H9 (cell line): ENCODE measurements around the gene VGLL2. TPM values are rescaled to one million over a fixed set of nuclear protein-coding genes. Genes with fewer than 3 reads are reported as not detected.

Experiments used
- DNase-seq: peaks from one replicate; pipeline ENCODE4 v3.0.0-alpha.2; 2017
- H2AFZ ChIP-seq: one replicate; pipeline ENCODE4 v1.6.1; 2013; ENCODE audit warnings: mild to moderate bottlenecking, low read length, control low read depth, moderate library complexity
- H2AK5ac ChIP-seq: 2 replicates; pipeline ENCODE4 v1.6.1; 2013; ENCODE audit warnings: low read length, control low read depth, mixed read lengths; ENCODE audit not compliant: insufficient read length
- H2BK120ac ChIP-seq: one replicate; pipeline ENCODE4 v1.6.1; 2013; ENCODE audit warnings: low read depth, mild to moderate bottlenecking, low read length, control low read depth, inconsistent platforms; ENCODE audit not compliant: poor library complexity, severe bottlenecking
- H2BK12ac ChIP-seq: 2 replicates; pipeline ENCODE4 v1.6.1; 2013; ENCODE audit warnings: low read length, control low read depth, mixed read lengths, low read depth; ENCODE audit not compliant: insufficient read length
- H2BK15ac ChIP-seq: 2 replicates; pipeline ENCODE4 v1.6.1; 2013; ENCODE audit warnings: low read depth, low read length, control low read depth
- H2BK20ac ChIP-seq: one replicate; pipeline ENCODE4 v1.6.1; 2013; ENCODE audit warnings: low read depth, mild to moderate bottlenecking, low read length, control low read depth, inconsistent platforms; ENCODE audit not compliant: poor library complexity, severe bottlenecking
- H2BK5ac ChIP-seq: 2 replicates; pipeline ENCODE4 v1.6.1; 2013; ENCODE audit warnings: low read length, control low read depth, mixed read lengths; ENCODE audit not compliant: insufficient read length
- H3K14ac ChIP-seq: 2 replicates; pipeline ENCODE4 v1.6.1; 2013; ENCODE audit warnings: low read length, control low read depth; ENCODE audit not compliant: insufficient read depth
- H3K18ac ChIP-seq: 2 replicates; pipeline ENCODE4 v1.6.1; 2013; ENCODE audit warnings: low read depth, mild to moderate bottlenecking, mixed read lengths, low read length, control low read depth; ENCODE audit not compliant: insufficient read length
- H3K23ac ChIP-seq: 2 replicates; pipeline ENCODE4 v1.6.1; 2013; ENCODE audit warnings: low read length, control low read depth, mixed read lengths, low read depth; ENCODE audit not compliant: insufficient read length
- H3K23me2 ChIP-seq: 2 replicates; pipeline ENCODE4 v1.6.1; 2013; ENCODE audit warnings: low read depth, mild to moderate bottlenecking, mixed read lengths, low read length, control low read depth; ENCODE audit not compliant: insufficient read length, poor library complexity, severe bottlenecking
- H3K27ac ChIP-seq: 2 replicates; pipeline ENCODE4 v1.5.1; 2013; ENCODE audit warnings: low read length, control low read depth, mixed read lengths, low read depth; ENCODE audit not compliant: insufficient read length
- H3K27me3 ChIP-seq: 2 replicates; pipeline ENCODE4 v1.6.1; 2013; ENCODE audit warnings: low read length, control low read depth, inconsistent platforms; ENCODE audit not compliant: insufficient read depth
- H3K4ac ChIP-seq: 2 replicates; pipeline ENCODE4 v1.6.1; 2013; ENCODE audit warnings: low read depth, mild to moderate bottlenecking, control low read depth, inconsistent platforms, low read length, moderate library complexity
- H3K4me1 ChIP-seq: 2 replicates; pipeline ENCODE4 v1.6.1; 2013; ENCODE audit warnings: low read length, control low read depth, inconsistent platforms; ENCODE audit not compliant: insufficient read depth
- H3K4me2 ChIP-seq: 2 replicates; pipeline ENCODE4 v1.6.1; 2013; ENCODE audit warnings: low read length, control low read depth, mixed read lengths; ENCODE audit not compliant: insufficient read length, insufficient read depth
- H3K56ac ChIP-seq: 2 replicates; pipeline ENCODE4 v1.6.1; 2013; ENCODE audit warnings: low read depth, mild to moderate bottlenecking, mixed read lengths, low read length, control low read depth; ENCODE audit not compliant: insufficient read length
- H3K79me1 ChIP-seq: 2 replicates; pipeline ENCODE4 v1.6.1; 2013; ENCODE audit warnings: low read depth, mild to moderate bottlenecking, moderate library complexity, low read length, control low read depth, inconsistent platforms; ENCODE audit not compliant: insufficient read depth, poor library complexity, severe bottlenecking
- H3K79me2 ChIP-seq: 2 replicates; pipeline ENCODE4 v1.6.1; 2013; ENCODE audit warnings: low read length, control low read depth, inconsistent platforms; ENCODE audit not compliant: insufficient read depth
- H3K9ac ChIP-seq: 2 replicates; pipeline ENCODE4 v1.6.1; 2013; ENCODE audit warnings: low read length, control low read depth, mixed read lengths; ENCODE audit not compliant: insufficient read length; ENCODE audit errors: extremely low read depth
- H3K9me3 ChIP-seq: one replicate; pipeline ENCODE4 v1.6.1; 2013; ENCODE audit warnings: low read depth, low read length, inconsistent platforms; ENCODE audit not compliant: control insufficient read depth
- H3T11ph ChIP-seq: one replicate; pipeline ENCODE4 v1.6.1; 2013; ENCODE audit warnings: mild to moderate bottlenecking, low read length, control low read depth, inconsistent platforms
- H4K20me1 ChIP-seq: one replicate; pipeline ENCODE4 v1.6.1; 2013; ENCODE audit not compliant: control insufficient read depth, insufficient read length, insufficient read depth
- H4K5ac ChIP-seq: 2 replicates; pipeline ENCODE4 v1.6.1; 2013; ENCODE audit warnings: low read depth, mild to moderate bottlenecking, mixed read lengths, low read length, control low read depth; ENCODE audit not compliant: insufficient read length
- H4K8ac ChIP-seq: replicated peaks from 2 replicates; pipeline ENCODE4 v1.6.1; 2013; ENCODE audit warnings: low read length, control low read depth, mixed read lengths, low read depth; ENCODE audit not compliant: insufficient read length
- H4K91ac ChIP-seq: 2 replicates; pipeline ENCODE4 v1.6.1; 2013; ENCODE audit warnings: low read depth, mild to moderate bottlenecking, moderate library complexity, mixed read lengths, low read length, control low read depth; ENCODE audit not compliant: insufficient read length
- H3K27ac Mint-ChIP-seq, 3 experiments: 2 replicates in 2 of 3; 3 replicates in 1 of 3; pipeline ENCODE4 v1.8.0; 2020 to 2021; ENCODE audit warnings: mixed read lengths in 3 of 3, mild to moderate bottlenecking in 1 of 3, moderate library complexity in 1 of 3
- H3K27me3 Mint-ChIP-seq: 2 replicates; pipeline ENCODE4 v1.8.0; 2021; ENCODE audit warnings: low read depth, mild to moderate bottlenecking, moderate library complexity, mixed read lengths
- H3K36me3 Mint-ChIP-seq, 3 experiments: 2 replicates in 2 of 3; 3 replicates in 1 of 3; pipeline ENCODE4 v1.8.0; 2020 to 2021; ENCODE audit warnings: low read depth in 3 of 3, mixed read lengths in 3 of 3; ENCODE audit not compliant: insufficient read depth in 1 of 3
- H3K4me1 Mint-ChIP-seq, 2 experiments: 2 replicates each; pipeline ENCODE4 v1.8.0; 2020; ENCODE audit warnings: mixed read lengths in 2 of 2
- H3K4me3 Mint-ChIP-seq, 2 experiments: 2 replicates in 1 of 2; 3 replicates in 1 of 2; pipeline ENCODE4 v1.8.0; 2020 to 2021; ENCODE audit warnings: mild to moderate bottlenecking in 2 of 2, mixed read lengths in 2 of 2, moderate library complexity in 1 of 2
- H3K9me3 Mint-ChIP-seq, 2 experiments: 2 replicates in 1 of 2; 3 replicates in 1 of 2; pipeline ENCODE4 v1.8.0; 2020; ENCODE audit warnings: mild to moderate bottlenecking in 2 of 2, mixed read lengths in 2 of 2, moderate library complexity in 1 of 2
- WGBS: extraction: QIAGEN DNeasy Blood & Tissue Kit; methylation state at CpG from one replicate; pipeline ENCODE4 v1.1.7; 2013; ENCODE audit warnings: missing lambda C conversion rate, low lambda C conversion rate, mixed read lengths; ENCODE audit not compliant: insufficient read length; ENCODE audit errors: extremely low coverage; 5-methylcytosine and 5-hydroxymethylcytosine counted together
- total RNA-seq: library from RNA; stranded (reverse); gene quantifications from 2 replicates; pipeline ENCODE4 v1.2.1, GENCODE V29; 2021
- TF ChIP-seq, protein P1 (sequence below): fragments of 200-600 bp; sonication (generic); conservative IDR thresholded peaks from 3 replicates; pipeline ENCODE4 v1.8.0; 2021; ENCODE audit warnings: antibody characterized with exemption, mild to moderate bottlenecking

VGLL2 gene
- total RNA-seq, 1 experiment from 2014 or later = not detected

DNA sequence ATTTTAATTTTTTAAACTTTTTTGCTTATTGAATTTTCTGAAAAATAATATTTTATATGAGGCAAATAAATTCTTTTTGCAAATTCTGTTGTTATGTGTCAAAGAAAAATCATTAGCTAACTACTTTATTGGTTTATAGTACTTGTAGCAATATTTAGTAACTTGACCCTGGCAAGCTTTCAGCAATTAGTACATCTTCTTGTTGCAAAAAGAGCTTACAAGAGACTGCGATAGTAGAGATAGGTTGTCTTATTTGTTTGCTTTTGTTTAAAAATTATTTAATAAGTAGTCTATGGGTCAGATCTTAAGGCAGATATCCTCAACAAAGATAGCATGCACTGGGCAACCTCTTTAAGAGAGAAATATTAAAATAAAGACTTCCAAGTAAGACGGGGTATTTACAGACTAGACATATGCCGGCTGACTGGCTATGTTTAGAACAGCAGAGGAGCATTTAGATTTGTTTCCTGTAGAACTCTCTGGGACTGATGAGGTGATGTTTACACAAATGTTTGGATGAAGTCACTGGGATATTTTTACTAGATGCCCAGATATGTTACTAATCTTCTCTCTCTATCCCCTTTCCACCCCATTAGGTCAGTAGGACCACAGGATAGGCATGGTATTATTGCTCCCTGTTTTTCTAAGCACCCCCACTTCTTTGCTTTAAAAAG is 25.0 kb downstream of the VGLL2 start:
- TF ChIP-seq, protein P1, sequence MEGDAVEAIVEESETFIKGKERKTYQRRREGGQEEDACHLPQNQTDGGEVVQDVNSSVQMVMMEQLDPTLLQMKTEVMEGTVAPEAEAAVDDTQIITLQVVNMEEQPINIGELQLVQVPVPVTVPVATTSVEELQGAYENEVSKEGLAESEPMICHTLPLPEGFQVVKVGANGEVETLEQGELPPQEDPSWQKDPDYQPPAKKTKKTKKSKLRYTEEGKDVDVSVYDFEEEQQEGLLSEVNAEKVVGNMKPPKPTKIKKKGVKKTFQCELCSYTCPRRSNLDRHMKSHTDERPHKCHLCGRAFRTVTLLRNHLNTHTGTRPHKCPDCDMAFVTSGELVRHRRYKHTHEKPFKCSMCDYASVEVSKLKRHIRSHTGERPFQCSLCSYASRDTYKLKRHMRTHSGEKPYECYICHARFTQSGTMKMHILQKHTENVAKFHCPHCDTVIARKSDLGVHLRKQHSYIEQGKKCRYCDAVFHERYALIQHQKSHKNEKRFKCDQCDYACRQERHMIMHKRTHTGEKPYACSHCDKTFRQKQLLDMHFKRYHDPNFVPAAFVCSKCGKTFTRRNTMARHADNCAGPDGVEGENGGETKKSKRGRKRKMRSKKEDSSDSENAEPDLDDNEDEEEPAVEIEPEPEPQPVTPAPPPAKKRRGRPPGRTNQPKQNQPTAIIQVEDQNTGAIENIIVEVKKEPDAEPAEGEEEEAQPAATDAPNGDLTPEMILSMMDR = no peak
- Histone ChIP-seq H3K9me3 (no peaks in the 10 kb centered on the region), H2AFZ (no peak overlapping the region), H3K4me2 (no peak overlapping the region), H3K79me2 (no peaks in the 10 kb centered on the region), H3K27ac (no peak overlapping the region), H3K18ac (no peak overlapping the region), H2BK20ac (no peak overlapping the region), H2BK15ac (no peak overlapping the region), H3K4me1 (no peaks in the 10 kb centered on the region), H3K27me3 (no peaks in the 10 kb centered on the region), H3K79me1 (no peaks in the 10 kb centered on the region), H3K56ac (no peak overlapping the region), H2BK5ac (no peak overlapping the region), H2BK120ac (no peak overlapping the region), H4K8ac (no peak overlapping the region), H3K9ac (no peak overlapping the region), H3T11ph (no peak overlapping the region), H3K4ac (no peak overlapping the region), H3K14ac (no peak overlapping the region), H4K5ac (no peak overlapping the region), H2AK5ac (no peak overlapping the region), H4K20me1 (no peaks in the 10 kb centered on the region), H3K23me2 (no peaks in the 10 kb centered on the region), H2BK12ac (no peak overlapping the region), H4K91ac (no peak overlapping the region), H3K23ac (no peak overlapping the region)
- DNase-seq = no peak
- no peaks in the 10 kb centered on the region for H3K36me3 Mint-ChIP-seq
- WGBS = no CpG with 5 or more reads among the region's 3 CpGs
- no peaks in the 10 kb centered on the region for H3K9me3 Mint-ChIP-seq
- no peaks in the 10 kb centered on the region for H3K4me1 Mint-ChIP-seq
- peaks cover 1% of the 10 kb centered on the region; the same call in 1 of the 2 replicates for H3K27me3 Mint-ChIP-seq
- no peak overlapping the region for H3K4me3 Mint-ChIP-seq
- no peak overlapping the region for H3K27ac Mint-ChIP-seq
